Measurements from ENCODE around the gene CACNG4. TPM values are rescaled to one million over a fixed set of nuclear protein-coding genes. Genes with fewer than 3 reads are reported as not detected.

The CACNG4 gene
- total RNA-seq, 1 experiment from 2014 or later, result 40.3 TPM

DNA sequence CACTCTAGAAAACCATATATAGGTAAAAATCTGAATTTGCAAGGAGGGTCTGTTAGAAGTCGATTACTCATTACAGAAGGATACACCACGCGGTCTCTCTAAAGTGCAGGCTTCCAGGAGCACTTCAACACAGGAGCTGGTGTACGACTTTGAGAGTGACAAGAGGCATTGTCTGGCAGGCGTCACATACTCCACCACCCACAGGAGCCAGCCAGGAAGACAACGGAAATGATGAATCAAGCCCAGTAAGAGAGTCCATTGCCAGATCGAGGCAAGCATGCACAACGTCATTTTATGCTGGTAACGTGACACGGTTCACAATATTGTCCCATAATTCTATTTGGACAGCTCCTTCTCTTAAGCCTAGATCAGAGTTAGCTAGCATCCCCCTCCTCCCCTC lies 15.0 kb upstream of the CACNG4 start:
- Histone ChIP-seq H3K36me3 (ENCODE audit: control insufficient read depth, insufficient read depth, low read length) (no peaks in the 10 kb centered on the region), H3K4me1 (ENCODE audit: control insufficient read depth, insufficient read depth, low read length) (peaks cover 54% of the 10 kb centered on the region), H3K4me3 (ENCODE audit: low read depth in 2 of 2, low read length in 2 of 2) (no peak overlapping the region), H3K27me3 (ENCODE audit: control insufficient read depth, insufficient read depth, low read length) (no peaks in the 10 kb centered on the region), H3K9me3 (ENCODE audit: control insufficient read depth, insufficient read depth, low read depth, low read length) (no peaks in the 10 kb centered on the region; the same call in 1 of the 2 replicates), H3K27ac (ENCODE audit: low read length) (peak overlapping the region; percentile 96)
- in situ Hi-C loops (cut with HindIII; ENCODE audit: low pct_unique_long_range_greater_than_20kb, low sequenced_read_pairs), result no loop called here
- no peak for TF ChIP-seq POLR2AphosphoS5 (IDR thresholded peaks at IDR 0.05; ENCODE audit: low read depth, low read length)
- TF ChIP-seq REST (IDR thresholded peaks at IDR 0.05; ENCODE audit: insufficient read depth in 1 of 2, low read depth in 2 of 2, low read length in 1 of 2), result peak in 1 of 2 experiments; percentile 18; a peak in 1 of 4 replicates
- CTCF ChIA-PET, result no interaction called here
- POLR2A ChIA-PET, result no interaction called here
- BruUV-seq (replicated peaks), result no TSS peak
- intact Hi-C loops (cut with micrococcal nuclease; ENCODE audit: unreplicated experiment), result no loop called here
- ATAC-seq (no peak), DNase-seq (ENCODE audit: low read depth, low spot score) (no peak)

GRCh38 chr17:66950325-66950724 lies 14.2 kb upstream of the CACNG4 start:
- intact Hi-C loops (cut with micrococcal nuclease; ENCODE audit: unreplicated experiment), result no loop called here

More at GRCh38 chr17:66950325-66950724, 14.2 kb upstream of the CACNG4 start:
- ChIA-PET POLR2A (no interaction called here), CTCF (no interaction called here)
- in situ Hi-C loops (cut with HindIII; ENCODE audit: low pct_unique_long_range_greater_than_20kb, low sequenced_read_pairs), result no loop called here
- no peak for DNase-seq (ENCODE audit: low read depth, low spot score)
- no peaks in the 10 kb centered on the region; the same call in 1 of the 2 replicates for H3K9me3 ChIP-seq (ENCODE audit: control insufficient read depth, insufficient read depth, low read depth, low read length)
- TF ChIP-seq TCF7L2 (IDR thresholded peaks at IDR 0.05; ENCODE audit: low read depth, low read length) (no peak), REST (IDR thresholded peaks at IDR 0.05; ENCODE audit: insufficient read depth in 1 of 2, low read depth in 2 of 2, low read length in 1 of 2) (no peak), POLR2AphosphoS5 (IDR thresholded peaks at IDR 0.05; ENCODE audit: low read depth, low read length) (no peak), SIN3A (IDR thresholded peaks at IDR 0.05; ENCODE audit: borderline replicate concordance, insufficient read depth, low read depth, low read length) (no peak)
- TF ChIP-seq, protein P1, sequence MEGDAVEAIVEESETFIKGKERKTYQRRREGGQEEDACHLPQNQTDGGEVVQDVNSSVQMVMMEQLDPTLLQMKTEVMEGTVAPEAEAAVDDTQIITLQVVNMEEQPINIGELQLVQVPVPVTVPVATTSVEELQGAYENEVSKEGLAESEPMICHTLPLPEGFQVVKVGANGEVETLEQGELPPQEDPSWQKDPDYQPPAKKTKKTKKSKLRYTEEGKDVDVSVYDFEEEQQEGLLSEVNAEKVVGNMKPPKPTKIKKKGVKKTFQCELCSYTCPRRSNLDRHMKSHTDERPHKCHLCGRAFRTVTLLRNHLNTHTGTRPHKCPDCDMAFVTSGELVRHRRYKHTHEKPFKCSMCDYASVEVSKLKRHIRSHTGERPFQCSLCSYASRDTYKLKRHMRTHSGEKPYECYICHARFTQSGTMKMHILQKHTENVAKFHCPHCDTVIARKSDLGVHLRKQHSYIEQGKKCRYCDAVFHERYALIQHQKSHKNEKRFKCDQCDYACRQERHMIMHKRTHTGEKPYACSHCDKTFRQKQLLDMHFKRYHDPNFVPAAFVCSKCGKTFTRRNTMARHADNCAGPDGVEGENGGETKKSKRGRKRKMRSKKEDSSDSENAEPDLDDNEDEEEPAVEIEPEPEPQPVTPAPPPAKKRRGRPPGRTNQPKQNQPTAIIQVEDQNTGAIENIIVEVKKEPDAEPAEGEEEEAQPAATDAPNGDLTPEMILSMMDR (IDR thresholded peaks at IDR 0.05), result no peak
- peak overlapping the region; percentile 96 for H3K27ac ChIP-seq (ENCODE audit: low read length)
- no TSS peak for BruUV-seq (replicated peaks)
- H3K27me3 ChIP-seq (ENCODE audit: control insufficient read depth, insufficient read depth, low read length), result no peaks in the 10 kb centered on the region
- no peak overlapping the region for H3K4me3 ChIP-seq (ENCODE audit: low read depth in 2 of 2, low read length in 2 of 2)
- no peaks in the 10 kb centered on the region for H3K36me3 ChIP-seq (ENCODE audit: control insufficient read depth, insufficient read depth, low read length)
- ATAC-seq, result no peak
- H3K4me1 ChIP-seq (ENCODE audit: control insufficient read depth, insufficient read depth, low read length), result peaks cover 46% of the 10 kb centered on the region

Data from Panc1 (cell line).